Transverse colon (tissue), 4 donors: ENCODE results near the gene SMTNL2. TPM values are rescaled to one million over a fixed set of nuclear protein-coding genes. Genes with fewer than 3 reads are reported as not detected.

ENCODE experiments used
- DNase-seq: peaks from one replicate; pipeline ENCODE4 v3.0.0-alpha.2; 2019
- H3K27ac ChIP-seq, 4 donors: fragments of 200-600 bp; sonication (generic); 2 replicates each; pipeline ENCODE4 v1.5.1; 2016 to 2018; ENCODE audit warnings: inconsistent platforms in 4 of 4
- H3K27me3 ChIP-seq: fragments of 200-600 bp; sonication (generic); 2 replicates; pipeline ENCODE4 v1.5.1; 2017; ENCODE audit warnings: inconsistent platforms
- H3K36me3 ChIP-seq, 4 donors: fragments of 200-600 bp; sonication (generic); 2 replicates each; pipeline ENCODE4 v1.5.1; 2017 to 2019; ENCODE audit warnings: inconsistent platforms in 4 of 4
- H3K4me1 ChIP-seq, 4 donors: fragments of 200-600 bp; sonication (generic); 2 replicates each; pipeline ENCODE4 v1.5.1; 2017 to 2020; ENCODE audit warnings: inconsistent platforms in 4 of 4
- H3K4me3 ChIP-seq, 4 donors: fragments of 200-600 bp; sonication (generic); 1 replicate in 1 of 4; 2 replicates in 3 of 4; pipeline versions ENCODE4 v1.5.1 to v1.6.1; 2017 to 2019; ENCODE audit warnings: inconsistent platforms in 4 of 4
- H3K9me3 ChIP-seq, 2 donors: fragments of 200-600 bp; sonication (generic); 2 replicates each; pipeline ENCODE4 v1.5.1; 2017 to 2019; ENCODE audit warnings: inconsistent platforms in 2 of 2
- CTCF ChIP-seq, 5 experiments: fragments of 200-600 bp in 3 of 5; fragments of 450-650 bp in 2 of 5; sonication (generic) in 3 of 5; IDR thresholded peaks; 1 replicate in 2 of 5; 2 replicates in 3 of 5; pipeline ENCODE4 v1.5.1; 2016 to 2017; ENCODE audit warnings: antibody characterized with exemption in 5 of 5, inconsistent platforms in 3 of 5, mild to moderate bottlenecking in 2 of 5, moderate library complexity in 1 of 5
- EP300 ChIP-seq: sonication (generic); formaldehyde crosslinking; IDR thresholded peaks from one replicate; pipeline ENCODE4 v1.6.1; 2017; ENCODE audit warnings: antibody characterized with exemption, low read depth
- POLR2A ChIP-seq: fragments of 450-650 bp; IDR thresholded peaks from one replicate; pipeline ENCODE4 v1.6.1; 2016; ENCODE audit warnings: antibody characterized with exemption, mild to moderate bottlenecking, moderate library complexity
- POLR2AphosphoS5 ChIP-seq, 3 donors: sonication (generic); formaldehyde crosslinking; IDR thresholded peaks; one replicate each; pipeline ENCODE4 v1.6.1; 2016; ENCODE audit warnings: antibody characterized with exemption in 3 of 3
- WGBS, 2 donors: methylation state at CpG; one replicate each; pipeline ENCODE4 v1.1.5; 2018; ENCODE audit warnings: low coverage in 1 of 2; 5-methylcytosine and 5-hydroxymethylcytosine counted together
- in situ Hi-C, 4 donors: fragments of 200-750 bp; cut with MboI; loops; one replicate each; pipeline versions ENCODE4 v1.15.0 to v1.15.1; 2017; ENCODE audit warnings: low sequenced_read_pairs in 3 of 4, low pct_ligation_motif_present in 1 of 4, low pct_unique_long_range_greater_than_20kb in 1 of 4
- intact Hi-C: fragments of 100-400 bp; cut with DNase I; formaldehyde crosslinking; loops from one replicate; pipeline ENCODE4 v1.15.1; 2023; ENCODE audit warnings: low total_unique reads
- total RNA-seq, 4 donors: library from RNA; depleted of rRNA; stranded (reverse); fragments of >200 nt; gene quantifications; one replicate each; pipeline ENCODE4 v1.1.0, GENCODE V29; 2016

The SMTNL2 gene
- total RNA-seq, 4 donors from 2014 or later, result 0.16 to 0.96 (median 0.40) TPM; not detected in 1

GRCh38 chr17:4544135-4544950 lies 40.0 kb upstream of the SMTNL2 start:
- no peak for DNase-seq
- H3K4me1 ChIP-seq, result no peaks in the 10 kb centered on the region
- no peak for TF ChIP-seq EP300
- TF ChIP-seq POLR2A, result no peak
- TF ChIP-seq POLR2AphosphoS5 (IDR thresholded peaks at IDR 0.05), result no peak
- TF ChIP-seq CTCF (IDR thresholded peaks at IDR 0.05), result no peak
- intact Hi-C loops (no loop called here), in situ Hi-C loops (no loop called here)
- WGBS, 2 donors, result 94% methylated on average over 37 of the region's 37 CpGs; no CpG with 5 or more reads in 1 of the 2 donors
- H3K9me3 ChIP-seq, result no peaks in the 10 kb centered on the region
- H3K27ac ChIP-seq, result no peak overlapping the region
- H3K36me3 ChIP-seq, result peaks cover 0 to 50% (median 10%) of the 10 kb centered on the region in 4 donors
- H3K4me3 ChIP-seq, result no peak overlapping the region
- no peaks in the 10 kb centered on the region for H3K27me3 ChIP-seq

- Histone ChIP-seq H3K36me3 (peaks cover 0 to 51% (median 8%) of the 10 kb centered on the region in 4 donors), H3K27me3 (no peaks in the 10 kb centered on the region), H3K27ac (no peak overlapping the region), H3K4me1 (no peaks in the 10 kb centered on the region), H3K4me3 (no peak overlapping the region), H3K9me3 (no peaks in the 10 kb centered on the region)
- intact Hi-C loops, result no loop called here
- in situ Hi-C loops, result no loop called here
- TF ChIP-seq POLR2AphosphoS5 (IDR thresholded peaks at IDR 0.05) (no peak), CTCF (IDR thresholded peaks at IDR 0.05) (no peak), POLR2A (no peak), EP300 (no peak)
- DNase-seq, result no peak
- WGBS, 2 donors, result 93 to 94% methylated on average over 3 to 15 of the region's 18 CpGs
Observed at GRCh38 chr17:4544951-4545216, 39.4 kb upstream of the SMTNL2 start.

GRCh38 chr17:4545217-4545951 lies 38.9 kb upstream of the SMTNL2 start:
- TF ChIP-seq POLR2A, result no peak
- no peak for TF ChIP-seq POLR2AphosphoS5 (IDR thresholded peaks at IDR 0.05)
- TF ChIP-seq EP300, result no peak
- Histone ChIP-seq H3K9me3 (no peaks in the 10 kb centered on the region), H3K36me3 (peaks cover 0 to 51% (median 10%) of the 10 kb centered on the region in 4 donors), H3K27ac (no peak overlapping the region), H3K4me3 (no peak overlapping the region), H3K27me3 (no peaks in the 10 kb centered on the region), H3K4me1 (no peaks in the 10 kb centered on the region)
- intact Hi-C loops, result no loop called here
- in situ Hi-C loops, result no loop called here
- 93 to 100% methylated on average over 1 to 32 of the region's 32 CpGs for WGBS, 2 donors
- DNase-seq, result no peak

- Histone ChIP-seq H3K4me3 (no peak overlapping the region), H3K27me3 (no peaks in the 10 kb centered on the region), H3K9me3 (no peaks in the 10 kb centered on the region), H3K27ac (no peak overlapping the region), H3K36me3 (peaks cover 0 to 51% (median 15%) of the 10 kb centered on the region in 4 donors), H3K4me1 (no peaks in the 10 kb centered on the region)
- 90% methylated on average over 2 to 17 of the region's 17 CpGs for WGBS, 2 donors
- in situ Hi-C loops, result no loop called here
- DNase-seq, result no peak
- intact Hi-C loops, result no loop called here
- TF ChIP-seq EP300, result no peak
- TF ChIP-seq POLR2A, result no peak
- TF ChIP-seq CTCF (IDR thresholded peaks at IDR 0.05), result no peak
- TF ChIP-seq POLR2AphosphoS5 (IDR thresholded peaks at IDR 0.05), result no peak
Observed at GRCh38 chr17:4547118-4547906, 37.0 kb upstream of the SMTNL2 start.
